B cell (primary cell): Measurements from ENCODE around the gene KCNQ5.

Experiments
- CTCF ChIP-seq: fragments of 200-600 bp; IDR thresholded peaks from one replicate; pipeline ENCODE4 v1.8.0; 2022; ENCODE audit warnings: antibody characterized with exemption, mild to moderate bottlenecking
- EZH2 ChIP-seq: IDR thresholded peaks from 2 replicates; pipeline ENCODE4 v1.6.1; 2012; ENCODE audit warnings: borderline replicate concordance, low read depth, mild to moderate bottlenecking, moderate library complexity, low read length; ENCODE audit not compliant: insufficient read depth, poor library complexity, severe bottlenecking

- no peak for TF ChIP-seq CTCF
- no peak for TF ChIP-seq EZH2
These were observed 32.3 kb downstream of the KCNQ5 start for GRCh38 chr6:72654071-72654621.
